ENCODE results near the gene CTCFL. TPM values are rescaled to one million over a fixed set of nuclear protein-coding genes. Genes with fewer than 3 reads are reported as not detected.

Gene CTCFL
- total and polyA plus RNA-seq, 3 donors from 2014 or later, result 19.8 to 33.9 (median 24.8) TPM

DNA sequence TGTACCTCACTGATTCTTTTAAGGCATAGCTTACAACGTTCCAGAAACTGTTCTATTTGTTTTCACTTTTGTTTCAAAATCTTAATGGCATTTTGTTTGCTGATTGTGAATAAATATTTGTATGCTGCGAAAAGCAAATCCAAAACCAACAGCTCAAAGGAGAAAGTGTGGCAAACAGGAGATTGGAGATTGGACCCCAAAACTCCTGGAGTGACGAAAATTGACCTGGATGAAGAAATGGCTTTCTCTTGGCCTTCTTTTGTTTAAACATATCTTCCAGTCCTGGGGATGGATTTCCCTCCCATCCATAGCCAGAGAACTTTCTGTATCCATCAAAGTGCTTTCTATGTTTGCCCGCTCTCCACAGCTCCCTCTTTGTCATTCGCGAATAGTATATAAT is 2.8 kb upstream of the CTCFL start:
- DNase-seq, result no peak
- 77 to 79% methylated on average over 6 of the region's 6 CpGs for WGBS, 2 donors
- Histone ChIP-seq H3K9me3 (no peaks in the 10 kb centered on the region), H3K27me3 (no peaks in the 10 kb centered on the region), H3K27ac (no peak overlapping the region), H3K4me3 (no peak overlapping the region), H3K36me3 (ENCODE audit: low read depth, missing control alignments) (no peaks in the 10 kb centered on the region), H3K4me1 (peaks cover 4% of the 10 kb centered on the region)
- TF ChIP-seq POLR2A (IDR thresholded peaks at IDR 0.05), result no peak
- TF ChIP-seq, protein P1, sequence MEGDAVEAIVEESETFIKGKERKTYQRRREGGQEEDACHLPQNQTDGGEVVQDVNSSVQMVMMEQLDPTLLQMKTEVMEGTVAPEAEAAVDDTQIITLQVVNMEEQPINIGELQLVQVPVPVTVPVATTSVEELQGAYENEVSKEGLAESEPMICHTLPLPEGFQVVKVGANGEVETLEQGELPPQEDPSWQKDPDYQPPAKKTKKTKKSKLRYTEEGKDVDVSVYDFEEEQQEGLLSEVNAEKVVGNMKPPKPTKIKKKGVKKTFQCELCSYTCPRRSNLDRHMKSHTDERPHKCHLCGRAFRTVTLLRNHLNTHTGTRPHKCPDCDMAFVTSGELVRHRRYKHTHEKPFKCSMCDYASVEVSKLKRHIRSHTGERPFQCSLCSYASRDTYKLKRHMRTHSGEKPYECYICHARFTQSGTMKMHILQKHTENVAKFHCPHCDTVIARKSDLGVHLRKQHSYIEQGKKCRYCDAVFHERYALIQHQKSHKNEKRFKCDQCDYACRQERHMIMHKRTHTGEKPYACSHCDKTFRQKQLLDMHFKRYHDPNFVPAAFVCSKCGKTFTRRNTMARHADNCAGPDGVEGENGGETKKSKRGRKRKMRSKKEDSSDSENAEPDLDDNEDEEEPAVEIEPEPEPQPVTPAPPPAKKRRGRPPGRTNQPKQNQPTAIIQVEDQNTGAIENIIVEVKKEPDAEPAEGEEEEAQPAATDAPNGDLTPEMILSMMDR (IDR thresholded peaks at IDR 0.05), result no peak
- intact Hi-C loops (cut with DNase I; ENCODE audit: low total_unique reads), result no loop called here

DNA sequence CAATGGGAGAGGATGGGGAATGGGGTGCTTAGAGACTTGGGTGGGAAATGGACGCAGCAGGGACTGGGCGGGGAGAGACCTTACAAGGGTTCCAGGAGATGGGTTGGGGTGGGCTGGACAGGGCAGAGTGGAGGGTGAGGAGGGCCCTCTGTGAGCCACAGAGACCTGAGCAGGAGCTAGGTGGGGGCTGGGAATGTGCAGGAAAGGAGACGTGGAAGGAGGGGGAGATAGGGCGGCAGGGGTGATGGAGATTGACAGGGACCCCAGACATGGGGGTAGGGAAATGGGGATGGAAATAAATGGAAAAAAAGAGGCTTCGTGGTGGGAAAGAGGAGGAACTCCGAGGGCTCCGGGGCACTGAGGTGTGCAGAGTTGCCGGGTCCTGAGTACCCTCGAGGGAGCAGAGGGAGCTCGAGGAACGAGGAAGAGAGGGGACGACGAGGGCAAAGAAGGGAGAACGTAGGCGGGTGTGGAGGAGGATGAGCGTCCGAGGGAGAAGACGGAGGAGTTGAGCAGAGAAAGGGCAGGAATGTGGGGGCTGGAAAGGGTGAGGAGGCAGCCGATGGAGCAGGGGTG is 2.0 kb upstream of the CTCFL start:
- intact Hi-C loops (cut with DNase I; ENCODE audit: low total_unique reads), result no loop called here
- TF ChIP-seq POLR2A (IDR thresholded peaks at IDR 0.05), result no peak
- TF ChIP-seq, protein P1 (IDR thresholded peaks at IDR 0.05), result no peak
- WGBS, 2 donors, result 10 to 14% methylated on average over 19 of the region's 19 CpGs

DNA sequence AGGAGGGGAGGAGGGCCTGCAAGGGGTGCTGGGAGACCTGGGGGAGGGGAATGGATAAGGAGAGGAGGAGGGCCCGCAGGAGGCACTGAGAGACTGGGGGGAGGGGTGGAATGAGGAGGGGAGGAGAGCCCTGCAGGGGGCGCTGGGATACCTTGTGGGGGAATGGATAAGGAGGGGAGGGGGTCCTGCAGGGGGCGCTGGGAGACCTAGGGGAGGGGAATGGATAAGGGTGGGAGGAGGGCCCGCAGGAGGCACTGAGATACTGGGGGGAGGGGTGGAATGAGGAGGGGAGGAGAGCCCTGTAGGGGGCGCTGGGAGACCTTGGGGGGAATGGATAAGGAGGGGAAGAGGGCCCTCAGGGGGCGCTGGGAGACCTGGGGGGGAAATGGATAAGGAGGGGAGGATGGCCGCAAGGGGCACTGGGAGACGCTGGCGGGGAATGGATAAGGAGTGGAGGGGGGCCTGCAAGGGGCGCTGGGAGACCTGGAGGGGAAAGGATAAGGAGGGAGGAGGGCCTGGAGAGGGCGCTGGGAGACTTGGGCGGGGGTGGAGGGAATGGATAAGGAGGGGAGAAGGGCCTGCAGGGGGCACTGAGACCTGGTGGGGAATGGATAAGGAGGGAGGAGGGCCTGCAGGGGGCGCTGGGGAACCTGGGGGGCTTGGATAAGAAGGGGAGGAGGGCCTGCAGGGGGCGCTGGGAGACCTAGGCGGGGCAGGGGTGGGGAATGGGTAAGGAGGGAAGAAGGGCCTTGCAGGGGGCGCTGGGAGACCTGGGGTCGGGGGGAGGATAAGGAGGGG is 1.3 kb upstream of the CTCFL start:
- Histone ChIP-seq H3K27me3 (no peaks in the 10 kb centered on the region), H3K4me3 (no peak overlapping the region), H3K9me3 (no peaks in the 10 kb centered on the region), H3K27ac (no peak overlapping the region), H3K4me1 (peaks cover 4% of the 10 kb centered on the region), H3K36me3 (ENCODE audit: low read depth, missing control alignments) (no peaks in the 10 kb centered on the region)
- 36 to 40% methylated on average over 14 to 16 of the region's 17 CpGs for WGBS, 2 donors
- intact Hi-C loops (cut with DNase I; ENCODE audit: low total_unique reads), result no loop called here
- TF ChIP-seq, protein P1 (IDR thresholded peaks at IDR 0.05), result peak in 1 of 3 experiments; percentile 29
- TF ChIP-seq POLR2A (IDR thresholded peaks at IDR 0.05), result no peak
- DNase-seq, result peak; percentile 51

More for the DNA sequence above, 2.0 kb upstream of the CTCFL start:
- no peaks in the 10 kb centered on the region for H3K27me3 ChIP-seq
- no peak overlapping the region for H3K4me3 ChIP-seq
- peaks cover 4% of the 10 kb centered on the region for H3K4me1 ChIP-seq
- no peaks in the 10 kb centered on the region for H3K9me3 ChIP-seq
- H3K27ac ChIP-seq, result no peak overlapping the region
- no peaks in the 10 kb centered on the region for H3K36me3 ChIP-seq (ENCODE audit: low read depth, missing control alignments)
- DNase-seq, result peak; percentile 34

DNA sequence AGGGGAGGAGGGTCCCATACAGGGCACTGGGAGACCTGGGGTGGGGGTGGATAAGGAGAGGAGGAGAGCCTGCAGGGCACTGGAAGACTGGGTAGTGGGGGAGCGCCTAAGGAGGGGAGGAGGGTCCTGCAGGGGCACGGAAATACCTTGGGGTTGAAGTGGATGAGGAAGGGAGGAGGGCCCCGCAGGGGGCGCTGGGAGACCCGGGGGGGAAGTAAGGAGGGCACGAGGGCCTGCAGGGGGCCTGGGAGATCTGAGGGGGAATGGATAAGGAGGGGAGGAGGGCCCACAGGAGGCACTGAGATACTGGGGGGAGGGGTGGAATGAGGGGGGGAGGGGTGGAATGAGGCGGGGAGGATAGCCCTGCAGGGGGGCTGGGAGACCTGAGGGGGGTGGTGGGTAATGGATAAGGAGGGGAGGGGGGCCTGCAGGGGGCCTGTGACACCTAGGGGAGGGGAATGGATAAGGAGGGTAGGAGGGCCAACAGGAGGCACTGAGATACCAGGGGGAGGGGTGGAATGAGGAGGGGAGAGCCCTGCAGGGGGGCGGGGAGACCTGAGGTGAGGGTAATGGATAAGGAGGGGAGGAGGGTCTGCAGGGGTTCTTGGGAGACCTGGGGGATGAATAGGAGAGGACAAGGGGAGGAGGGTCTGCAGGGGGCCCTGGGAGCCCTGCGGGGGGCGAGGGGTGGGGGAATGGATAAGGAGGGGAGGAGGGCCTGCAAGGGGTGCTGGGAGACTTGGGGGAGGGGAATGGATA is 567 bp upstream of the CTCFL start:
- H3K4me1 ChIP-seq, result peaks cover 4% of the 10 kb centered on the region
- H3K9me3 ChIP-seq, result no peaks in the 10 kb centered on the region
- peak; percentile 20 for DNase-seq
- no peak overlapping the region for H3K27ac ChIP-seq
- peak overlapping the region in 1 of 2 donors; percentile 52 for H3K4me3 ChIP-seq
- 46 to 48% methylated on average over 4 to 5 of the region's 10 CpGs for WGBS, 2 donors
- no peak for TF ChIP-seq POLR2A (IDR thresholded peaks at IDR 0.05)
- TF ChIP-seq, protein P1 (IDR thresholded peaks at IDR 0.05), result no peak
- H3K36me3 ChIP-seq (ENCODE audit: low read depth, missing control alignments), result no peaks in the 10 kb centered on the region
- H3K27me3 ChIP-seq, result no peaks in the 10 kb centered on the region
- intact Hi-C loops (cut with DNase I; ENCODE audit: low total_unique reads), result no loop called here
